Tibial nerve (tissue), 4 donors: ENCODE measurements around the gene ZBTB20. TPM values are rescaled to one million over a fixed set of nuclear protein-coding genes. Genes with fewer than 3 reads are reported as not detected.

Source experiments
- DNase-seq, 2 donors: peaks; one replicate each; pipeline ENCODE4 v3.0.0-alpha.2; 2019; ENCODE audit warnings: low spot score in 2 of 2
- H3K27ac ChIP-seq, 4 donors: fragments of 200-600 bp; sonication (generic) in 3 of 4; one replicate each; pipeline ENCODE4 v1.5.1; 2017 to 2019; ENCODE audit warnings: mild to moderate bottlenecking in 1 of 4
- H3K27me3 ChIP-seq, 2 donors: fragments of 200-600 bp; sonication (generic) in 1 of 2; one replicate each; pipeline versions ENCODE4 v1.5.1 to v1.6.0; 2017 to 2019
- H3K36me3 ChIP-seq, 3 donors: fragments of 200-600 bp; sonication (generic); one replicate each; pipeline ENCODE4 v1.5.1; 2018 to 2019
- H3K4me1 ChIP-seq, 4 donors: fragments of 200-600 bp; sonication (generic) in 3 of 4; one replicate each; pipeline ENCODE4 v1.5.1; 2017 to 2019
- H3K4me3 ChIP-seq, 4 donors: fragments of 200-600 bp; sonication (generic) in 3 of 4; one replicate each; pipeline ENCODE4 v1.5.1; 2017 to 2019; ENCODE audit warnings: mild to moderate bottlenecking in 1 of 4, moderate library complexity in 1 of 4
- H3K9me3 ChIP-seq, 4 donors: fragments of 200-600 bp; sonication (generic) in 3 of 4; one replicate each; pipeline ENCODE4 v1.5.1; 2017 to 2019
- CTCF ChIP-seq, 5 experiments: fragments of 200-600 bp in 3 of 5; fragments of 450-650 bp in 2 of 5; sonication (generic) in 3 of 5; IDR thresholded peaks; one replicate each; pipeline ENCODE4 v1.5.1; 2016 to 2019; ENCODE audit warnings: antibody characterized with exemption in 5 of 5, mild to moderate bottlenecking in 3 of 5, moderate library complexity in 2 of 5
- EP300 ChIP-seq, 2 donors: sonication (generic); formaldehyde crosslinking; IDR thresholded peaks; one replicate each; pipeline ENCODE4 v1.6.1; 2017; ENCODE audit warnings: antibody characterized with exemption in 2 of 2, mild to moderate bottlenecking in 1 of 2
- POLR2A ChIP-seq, 2 donors: fragments of 450-650 bp; IDR thresholded peaks; one replicate each; pipeline ENCODE4 v1.6.1; 2017; ENCODE audit warnings: antibody characterized with exemption in 2 of 2, mild to moderate bottlenecking in 2 of 2, moderate library complexity in 2 of 2
- WGBS, 2 donors: methylation state at CpG; one replicate each; pipeline ENCODE4 v1.1.5; 2018; 5-methylcytosine and 5-hydroxymethylcytosine counted together
- total RNA-seq, 4 donors: library from RNA; depleted of rRNA; stranded (reverse); fragments of >200 nt; gene quantifications; one replicate each; pipeline ENCODE4 v1.1.0, GENCODE V29; 2016

Gene ZBTB20
- total RNA-seq, 4 donors from 2014 or later, result 63.3 to 127 (median 102) TPM

- no peaks in the 10 kb centered on the region for H3K27me3 ChIP-seq
- no peaks in the 10 kb centered on the region for H3K9me3 ChIP-seq
- no peak for DNase-seq
- WGBS, 2 donors, result 88 to 95% methylated on average over 1 of the region's 1 CpG
- no peaks in the 10 kb centered on the region for H3K36me3 ChIP-seq
- no peak for TF ChIP-seq CTCF (IDR thresholded peaks at IDR 0.05)
- TF ChIP-seq POLR2A (IDR thresholded peaks at IDR 0.05), result no peak
- no peak for TF ChIP-seq EP300 (IDR thresholded peaks at IDR 0.05)
- peaks cover 3 to 91% (median 6%) of the 10 kb centered on the region in 4 donors for H3K4me1 ChIP-seq
- H3K4me3 ChIP-seq, result no peak overlapping the region
- H3K27ac ChIP-seq, result peak overlapping the region in 2 of 4 donors; percentile 51 to 66
These were observed 56.4 kb downstream of the ZBTB20 start for GRCh38 chr3:115090712-115091111.

DNA sequence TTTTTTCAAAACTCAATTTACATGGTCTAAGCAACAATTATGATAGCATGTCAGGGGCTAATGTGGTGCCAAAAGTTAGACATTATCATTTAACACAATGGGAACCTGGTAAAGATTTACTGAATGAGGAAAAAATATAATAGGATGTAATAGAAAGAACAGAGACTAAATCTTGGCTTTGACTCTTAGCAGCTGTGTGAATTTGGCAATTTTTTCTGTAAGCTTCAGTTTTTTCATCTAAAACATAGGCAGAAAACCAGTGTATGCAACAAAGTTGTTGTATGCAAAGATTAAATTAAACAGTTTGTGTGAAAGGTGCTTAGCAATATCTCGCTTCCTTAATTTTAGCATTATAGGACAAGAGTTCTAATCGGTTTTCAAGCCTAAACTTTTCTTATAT, 57.6 kb downstream of the ZBTB20 start:
- TF ChIP-seq CTCF (IDR thresholded peaks at IDR 0.05) (no peak), EP300 (IDR thresholded peaks at IDR 0.05) (no peak), POLR2A (IDR thresholded peaks at IDR 0.05) (no peak)
- WGBS, 2 donors, result 96 to 97% methylated on average over 2 of the region's 2 CpGs
- no peak overlapping the region for H3K27ac ChIP-seq
- no peaks in the 10 kb centered on the region for H3K9me3 ChIP-seq
- DNase-seq, result no peak
- peaks cover 3 to 91% (median 11%) of the 10 kb centered on the region in 4 donors for H3K4me1 ChIP-seq
- no peak overlapping the region for H3K4me3 ChIP-seq
- no peaks in the 10 kb centered on the region for H3K27me3 ChIP-seq
- H3K36me3 ChIP-seq, result no peaks in the 10 kb centered on the region

- no peak for DNase-seq
- no peak for TF ChIP-seq EP300 (IDR thresholded peaks at IDR 0.05)
- TF ChIP-seq POLR2A (IDR thresholded peaks at IDR 0.05), result no peak
- TF ChIP-seq CTCF (IDR thresholded peaks at IDR 0.05), result no peak
- peak overlapping the region in 2 of 4 donors; percentile 32 to 46 for H3K27ac ChIP-seq
- H3K4me3 ChIP-seq, result no peak overlapping the region
- H3K36me3 ChIP-seq, result no peaks in the 10 kb centered on the region
- WGBS, 2 donors, result 43 to 59% methylated on average over 1 of the region's 1 CpG
- no peaks in the 10 kb centered on the region for H3K27me3 ChIP-seq
- peaks cover 2 to 85% (median 6%) of the 10 kb centered on the region in 4 donors for H3K4me1 ChIP-seq
- H3K9me3 ChIP-seq, result no peaks in the 10 kb centered on the region
These were observed 59.6 kb downstream of the ZBTB20 start for GRCh38 chr3:115087512-115087911.

DNA sequence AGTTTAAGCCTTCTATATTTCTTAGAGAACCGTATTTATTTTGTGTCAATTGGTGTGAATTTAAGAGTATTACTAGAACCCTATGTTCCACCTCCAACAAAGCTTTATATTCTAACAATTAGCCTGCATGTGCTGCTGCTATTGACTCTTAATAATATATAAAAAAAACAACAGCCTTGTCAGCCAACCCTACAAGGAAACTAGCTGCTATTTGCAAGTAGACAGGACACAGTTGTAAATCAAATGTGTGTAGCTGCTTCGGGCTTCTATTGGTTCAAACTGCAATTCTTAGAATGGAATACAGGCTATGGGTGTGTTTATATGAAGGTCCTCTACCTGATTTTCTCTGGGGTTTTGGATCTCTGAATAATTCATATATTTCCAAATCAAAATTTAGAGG, 60.7 kb downstream of the ZBTB20 start:
- WGBS, 2 donors, result 74 to 89% methylated on average over 2 of the region's 2 CpGs
- Histone ChIP-seq H3K36me3 (no peaks in the 10 kb centered on the region), H3K9me3 (no peaks in the 10 kb centered on the region), H3K27me3 (no peaks in the 10 kb centered on the region), H3K4me3 (no peak overlapping the region), H3K27ac (peak overlapping the region in 3 of 4 donors; percentile 12 to 64 (median 58)), H3K4me1 (peaks cover 0 to 81% (median 6%) of the 10 kb centered on the region in 4 donors)
- no peak for TF ChIP-seq EP300 (IDR thresholded peaks at IDR 0.05)
- no peak for TF ChIP-seq CTCF (IDR thresholded peaks at IDR 0.05)
- no peak for TF ChIP-seq POLR2A (IDR thresholded peaks at IDR 0.05)
- no peak for DNase-seq

GRCh38 chr3:115085197-115085865, 61.8 kb downstream of the ZBTB20 start:
- Histone ChIP-seq H3K4me3 (no peak overlapping the region), H3K36me3 (no peaks in the 10 kb centered on the region), H3K27me3 (no peaks in the 10 kb centered on the region), H3K4me1 (peaks cover 0 to 78% (median 6%) of the 10 kb centered on the region in 4 donors), H3K9me3 (no peaks in the 10 kb centered on the region), H3K27ac (peak overlapping the region in 3 of 4 donors; percentile 10 to 64 (median 58))
- DNase-seq, result no peak
- WGBS, 2 donors, result 45 to 56% methylated on average over 2 of the region's 2 CpGs
- TF ChIP-seq EP300 (IDR thresholded peaks at IDR 0.05) (no peak), POLR2A (IDR thresholded peaks at IDR 0.05) (no peak), CTCF (IDR thresholded peaks at IDR 0.05) (no peak)
